Measurements from ENCODE around the gene NPBWR2.

NPBWR2 gene

DNA sequence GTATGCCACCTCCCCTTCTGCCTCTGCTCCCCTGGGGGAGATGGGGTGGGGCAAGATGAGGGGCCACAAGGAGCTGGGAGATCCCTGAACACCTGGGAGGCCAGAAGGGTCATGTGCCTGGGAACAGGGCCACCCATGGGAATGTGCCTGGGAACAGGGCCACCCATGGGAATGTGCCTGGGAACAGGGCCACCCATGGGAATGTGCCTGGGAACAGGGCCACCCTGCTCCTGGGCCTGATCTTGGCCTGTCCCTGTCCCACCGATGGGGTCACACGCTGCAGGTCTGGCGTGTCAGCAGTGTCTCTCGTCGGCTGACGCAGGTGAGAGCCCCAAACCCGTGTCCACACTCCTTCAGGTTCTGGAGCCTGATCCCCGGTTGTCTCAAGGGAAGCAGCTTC is 32.4 kb downstream of the NPBWR2 start:
- Histone ChIP-seq H3K27me3 (ENCODE audit: control insufficient read depth, insufficient read depth, low read length) (no peaks in the 10 kb centered on the region), H3K9me3 (ENCODE audit: control insufficient read depth, insufficient read depth, low read length) (no peaks in the 10 kb centered on the region), H3K4me1 (ENCODE audit: control insufficient read depth, insufficient read depth, low read length) (peaks cover 3% of the 10 kb centered on the region; the same call in 1 of the 2 replicates), H3K36me3 (ENCODE audit: control insufficient read depth, insufficient read depth, low read length) (no peaks in the 10 kb centered on the region; the same call in 1 of the 2 replicates), H3K9ac (ENCODE audit: low read depth, low read length) (no peak overlapping the region), H3K27ac (ENCODE audit: low read depth, low read length) (no peak overlapping the region), H3K4me3 (ENCODE audit: low read depth, low read length) (no peak overlapping the region)

DNA sequence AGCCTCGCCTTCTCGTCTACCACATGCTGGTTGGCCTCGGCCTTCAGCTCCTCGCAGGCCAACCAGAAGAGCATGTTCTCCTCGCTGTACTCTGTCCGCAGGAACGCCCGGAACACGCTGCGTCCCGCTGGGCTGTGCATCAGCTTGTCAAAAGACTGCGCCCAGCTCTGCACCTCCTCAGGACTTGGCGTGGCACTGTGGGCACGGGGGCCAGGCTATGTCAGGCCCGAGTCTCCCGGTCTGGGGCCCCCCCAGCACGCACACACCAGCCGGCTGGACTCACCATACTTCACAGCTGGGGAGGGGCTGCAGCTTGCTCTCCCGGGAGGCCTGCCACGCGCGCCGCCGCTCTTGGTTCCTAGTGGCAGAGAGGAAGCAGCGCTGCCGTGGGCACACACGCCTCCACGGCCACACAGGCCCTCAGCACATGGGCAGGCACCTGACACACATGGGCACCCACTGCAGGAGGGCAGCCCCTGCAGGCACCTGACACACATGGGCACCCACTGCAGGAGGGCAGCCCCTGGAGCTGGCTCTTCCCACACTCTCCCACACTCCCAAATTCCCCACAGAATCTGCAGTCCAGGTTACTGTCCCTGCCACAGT is 33.1 kb downstream of the NPBWR2 start:
- H3K27me3 ChIP-seq (ENCODE audit: control insufficient read depth, insufficient read depth, low read length), result no peaks in the 10 kb centered on the region
- H3K9me3 ChIP-seq (ENCODE audit: control insufficient read depth, insufficient read depth, low read length), result no peaks in the 10 kb centered on the region
- no peak overlapping the region for H3K27ac ChIP-seq (ENCODE audit: low read depth, low read length)
- H3K9ac ChIP-seq (ENCODE audit: low read depth, low read length), result no peak overlapping the region
- H3K4me3 ChIP-seq (ENCODE audit: low read depth, low read length), result no peak overlapping the region
- no peaks in the 10 kb centered on the region; the same call in 1 of the 2 replicates for H3K36me3 ChIP-seq (ENCODE audit: control insufficient read depth, insufficient read depth, low read length)
- H3K4me1 ChIP-seq (ENCODE audit: control insufficient read depth, insufficient read depth, low read length), result peaks cover 5% of the 10 kb centered on the region; the same call in 1 of the 2 replicates

DNA sequence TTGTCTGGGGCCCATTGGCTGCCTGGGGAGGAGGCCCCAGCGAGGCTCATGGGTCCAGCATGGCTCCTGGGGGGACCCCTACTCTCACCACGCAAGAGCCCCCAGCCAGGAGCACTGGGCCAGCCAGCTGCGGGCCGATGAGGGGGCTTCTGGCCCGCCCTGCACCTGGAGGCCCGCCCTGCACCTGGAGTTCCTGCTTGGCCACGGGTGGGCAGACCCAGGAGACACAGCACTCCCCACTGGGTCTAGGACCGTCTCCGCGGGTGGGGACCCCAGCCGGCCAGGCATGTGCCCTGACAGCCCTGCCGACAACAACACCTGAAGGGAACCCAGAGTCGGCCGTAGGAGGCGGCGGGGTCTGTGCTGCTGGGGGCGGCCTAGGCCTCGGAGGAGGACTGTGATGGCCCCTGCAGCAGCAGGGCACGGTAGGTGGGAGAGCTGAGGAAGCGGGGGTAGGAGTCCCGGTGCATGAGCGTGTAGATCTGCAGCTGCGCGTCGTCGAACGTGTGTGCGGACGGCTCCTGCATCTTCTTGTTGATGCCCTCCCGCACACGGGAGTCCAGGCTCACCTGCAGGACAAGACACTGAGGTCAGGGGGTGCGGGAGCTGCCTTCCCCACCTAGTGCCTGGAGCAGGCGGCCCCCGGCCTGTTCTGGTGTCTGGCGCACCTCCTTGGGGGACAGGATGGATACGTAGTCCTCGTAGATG is 33.7 kb downstream of the NPBWR2 start:
- Histone ChIP-seq H3K9me3 (ENCODE audit: control insufficient read depth, insufficient read depth, low read length) (no peaks in the 10 kb centered on the region), H3K27ac (ENCODE audit: low read depth, low read length) (no peak overlapping the region), H3K27me3 (ENCODE audit: control insufficient read depth, insufficient read depth, low read length) (no peaks in the 10 kb centered on the region), H3K4me3 (ENCODE audit: low read depth, low read length) (no peak overlapping the region), H3K36me3 (ENCODE audit: control insufficient read depth, insufficient read depth, low read length) (no peaks in the 10 kb centered on the region; the same call in 1 of the 2 replicates), H3K9ac (ENCODE audit: low read depth, low read length) (no peak overlapping the region), H3K4me1 (ENCODE audit: control insufficient read depth, insufficient read depth, low read length) (peaks cover 2% of the 10 kb centered on the region; the same call in 1 of the 2 replicates)

DNA sequence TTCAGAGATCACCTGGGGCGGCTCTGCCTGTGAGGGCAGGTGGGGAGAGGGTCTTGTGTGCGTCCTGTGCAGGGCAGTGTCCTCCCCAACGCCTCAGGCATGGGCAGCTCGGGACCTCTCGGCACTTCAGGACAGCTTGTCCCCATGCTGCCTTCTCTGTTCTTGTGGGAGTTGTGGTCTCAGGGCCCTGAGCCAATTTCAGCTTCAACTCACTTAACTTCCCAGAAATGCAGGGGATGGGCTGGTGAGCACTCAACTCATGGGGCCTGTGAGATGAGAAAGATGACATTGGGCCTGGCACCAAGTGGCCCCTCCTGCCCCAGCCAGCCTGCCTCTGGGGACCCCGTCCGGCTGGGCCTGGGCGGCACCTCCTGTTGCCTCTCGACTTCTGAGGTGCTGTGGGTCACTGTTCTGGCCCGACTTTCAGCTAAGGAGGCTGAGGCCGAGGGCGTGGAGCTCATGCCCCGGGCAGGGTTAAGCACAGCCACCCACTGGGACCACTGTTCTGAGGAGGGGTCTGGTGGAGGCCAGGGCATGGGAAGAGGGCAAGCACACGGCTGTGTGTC is 34.8 kb downstream of the NPBWR2 start:
- no peaks in the 10 kb centered on the region for H3K27me3 ChIP-seq (ENCODE audit: control insufficient read depth, insufficient read depth, low read length)
- H3K27ac ChIP-seq (ENCODE audit: low read depth, low read length), result no peak overlapping the region
- H3K36me3 ChIP-seq (ENCODE audit: control insufficient read depth, insufficient read depth, low read length), result no peaks in the 10 kb centered on the region; the same call in 1 of the 2 replicates
- H3K4me3 ChIP-seq (ENCODE audit: low read depth, low read length), result no peak overlapping the region
- H3K9ac ChIP-seq (ENCODE audit: low read depth, low read length), result no peak overlapping the region
- H3K4me1 ChIP-seq (ENCODE audit: control insufficient read depth, insufficient read depth, low read length), result peaks cover 2% of the 10 kb centered on the region; the same call in 1 of the 2 replicates
- no peaks in the 10 kb centered on the region for H3K9me3 ChIP-seq (ENCODE audit: control insufficient read depth, insufficient read depth, low read length)

DNA sequence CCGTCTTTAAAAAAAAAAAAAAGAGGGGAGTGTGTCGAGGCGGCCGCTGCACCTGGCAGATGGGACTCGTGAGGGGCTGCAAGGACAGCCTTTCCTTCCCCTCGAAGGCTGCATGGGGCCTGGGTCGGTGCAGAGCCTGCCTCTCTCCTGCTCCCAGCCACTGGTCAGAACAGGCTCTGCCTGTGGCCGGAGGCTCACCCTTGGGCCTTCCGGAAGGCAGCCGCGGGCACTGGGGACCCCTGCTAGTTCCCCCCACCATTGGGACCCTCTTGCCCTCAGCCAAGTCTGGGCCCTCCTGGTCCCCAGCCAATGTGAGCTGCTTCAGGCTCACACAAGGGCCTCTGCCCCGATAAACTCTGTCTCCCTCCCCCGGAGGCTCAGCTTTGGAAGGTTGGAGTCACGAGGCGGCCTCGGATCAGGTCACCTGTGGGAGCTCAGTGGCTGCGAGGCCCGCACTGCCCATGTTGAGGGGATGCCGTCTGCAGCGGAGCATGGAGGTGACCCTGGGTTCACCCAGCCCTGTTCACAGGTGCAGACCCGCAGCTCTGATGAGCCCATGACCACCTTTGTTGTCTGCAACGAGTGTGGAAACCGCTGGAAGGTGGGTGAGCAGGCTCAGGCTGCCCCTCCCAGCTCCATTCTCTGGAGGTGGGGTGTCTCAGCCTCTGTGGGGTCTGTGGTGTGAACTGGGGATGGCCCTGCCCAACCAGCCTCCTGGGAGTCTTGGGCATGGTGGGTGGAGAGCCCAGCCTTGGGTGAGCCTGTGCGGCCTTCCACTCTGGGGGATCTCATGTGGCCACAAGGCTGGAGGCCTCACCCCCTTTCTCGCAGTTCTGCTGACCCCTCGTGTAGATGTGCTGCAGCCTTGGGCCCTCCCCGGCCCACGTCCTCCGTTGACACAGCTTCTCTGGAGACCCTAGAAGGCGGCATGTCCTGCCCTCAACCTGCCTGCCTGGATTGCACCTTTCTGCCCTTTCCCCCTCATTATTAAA is 35.7 kb downstream of the NPBWR2 start:
- no peaks in the 10 kb centered on the region; the same call in 1 of the 2 replicates for H3K36me3 ChIP-seq (ENCODE audit: control insufficient read depth, insufficient read depth, low read length)
- peaks cover 2% of the 10 kb centered on the region; the same call in 1 of the 2 replicates for H3K4me1 ChIP-seq (ENCODE audit: control insufficient read depth, insufficient read depth, low read length)
- no peak overlapping the region for H3K9ac ChIP-seq (ENCODE audit: low read depth, low read length)
- no peaks in the 10 kb centered on the region for H3K27me3 ChIP-seq (ENCODE audit: control insufficient read depth, insufficient read depth, low read length)
- H3K27ac ChIP-seq (ENCODE audit: low read depth, low read length), result no peak overlapping the region
- no peaks in the 10 kb centered on the region for H3K9me3 ChIP-seq (ENCODE audit: control insufficient read depth, insufficient read depth, low read length)
- H3K4me3 ChIP-seq (ENCODE audit: low read depth, low read length), result no peak overlapping the region

DNA sequence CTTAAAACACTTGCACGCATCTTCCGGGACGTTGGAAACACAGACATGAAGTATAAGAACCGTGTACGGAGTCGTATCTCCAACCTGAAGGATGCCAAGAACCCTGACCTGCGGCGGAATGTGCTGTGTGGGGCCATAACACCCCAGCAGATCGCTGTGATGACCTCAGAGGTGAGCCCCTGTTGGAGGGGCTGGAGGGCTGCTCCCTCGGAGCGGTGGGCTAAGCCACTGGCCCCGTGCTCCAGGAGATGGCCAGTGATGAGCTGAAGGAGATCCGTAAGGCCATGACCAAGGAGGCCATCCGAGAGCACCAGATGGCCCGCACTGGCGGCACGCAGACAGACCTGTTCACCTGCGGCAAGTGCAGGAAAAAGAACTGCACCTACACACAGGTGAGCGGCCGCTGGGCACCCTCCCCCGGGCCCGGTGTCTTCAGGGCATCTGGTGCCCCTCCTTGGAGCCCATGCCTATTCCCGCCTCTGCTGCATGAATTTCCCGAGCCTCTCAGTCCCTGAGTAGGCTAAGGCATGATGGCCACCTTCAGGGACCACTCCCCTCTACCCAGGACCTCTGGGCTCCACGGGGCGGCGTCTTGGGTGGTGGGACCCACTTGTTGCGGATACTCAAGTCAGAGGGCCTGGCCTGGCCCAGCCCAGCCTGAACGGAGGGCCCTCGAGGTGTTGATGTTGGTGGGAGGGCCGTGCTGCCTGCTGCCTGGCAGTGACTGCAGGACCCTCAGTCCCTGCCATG is 36.9 kb downstream of the NPBWR2 start:
- Histone ChIP-seq H3K4me1 (ENCODE audit: control insufficient read depth, insufficient read depth, low read length) (peaks cover 10% of the 10 kb centered on the region; the same call in 1 of the 2 replicates), H3K36me3 (ENCODE audit: control insufficient read depth, insufficient read depth, low read length) (no peaks in the 10 kb centered on the region; the same call in 1 of the 2 replicates), H3K27me3 (ENCODE audit: control insufficient read depth, insufficient read depth, low read length) (no peaks in the 10 kb centered on the region), H3K4me3 (ENCODE audit: low read depth, low read length) (no peak overlapping the region), H3K9me3 (ENCODE audit: control insufficient read depth, insufficient read depth, low read length) (no peaks in the 10 kb centered on the region), H3K9ac (ENCODE audit: low read depth, low read length) (no peak overlapping the region), H3K27ac (ENCODE audit: low read depth, low read length) (no peak overlapping the region)

DNA sequence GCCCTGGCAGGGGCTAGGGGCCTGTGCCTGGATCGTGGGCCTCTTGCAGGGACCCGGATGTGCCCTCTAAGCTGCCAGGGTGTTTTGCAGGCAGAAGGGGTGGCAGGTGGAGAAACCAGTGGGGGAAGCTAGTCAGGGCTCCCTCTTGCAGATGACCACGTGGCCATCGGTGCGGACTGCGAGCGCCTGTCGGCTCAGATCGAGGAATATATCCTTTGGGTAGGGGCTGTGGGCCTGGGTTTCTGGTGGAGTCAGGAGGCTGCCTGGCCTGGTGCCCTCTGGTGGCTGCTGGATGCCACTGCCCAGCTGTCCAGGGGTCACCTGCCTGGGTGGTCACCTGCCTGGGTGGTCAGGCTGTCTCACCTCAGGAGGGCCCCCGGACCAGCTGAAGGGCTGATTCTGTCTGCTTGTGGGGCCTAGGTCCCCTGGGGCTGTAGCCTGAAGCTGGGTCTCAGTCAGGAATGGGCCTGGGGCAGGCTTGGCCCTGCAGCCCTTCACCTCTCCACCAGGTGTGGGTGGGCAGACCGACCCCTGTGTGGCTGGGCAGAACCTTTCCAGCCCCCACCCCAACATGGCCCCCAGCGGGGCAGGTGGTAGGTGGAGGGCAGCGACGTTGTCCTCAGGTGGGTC is 37.6 kb downstream of the NPBWR2 start:
- peaks cover 10% of the 10 kb centered on the region; the same call in 1 of the 2 replicates for H3K4me1 ChIP-seq (ENCODE audit: control insufficient read depth, insufficient read depth, low read length)
- no peaks in the 10 kb centered on the region for H3K9me3 ChIP-seq (ENCODE audit: control insufficient read depth, insufficient read depth, low read length)
- no peak overlapping the region for H3K9ac ChIP-seq (ENCODE audit: low read depth, low read length)
- H3K36me3 ChIP-seq (ENCODE audit: control insufficient read depth, insufficient read depth, low read length), result no peaks in the 10 kb centered on the region; the same call in 1 of the 2 replicates
- no peaks in the 10 kb centered on the region for H3K27me3 ChIP-seq (ENCODE audit: control insufficient read depth, insufficient read depth, low read length)
- no peak overlapping the region for H3K27ac ChIP-seq (ENCODE audit: low read depth, low read length)
- H3K4me3 ChIP-seq (ENCODE audit: low read depth, low read length), result no peak overlapping the region

DNA sequence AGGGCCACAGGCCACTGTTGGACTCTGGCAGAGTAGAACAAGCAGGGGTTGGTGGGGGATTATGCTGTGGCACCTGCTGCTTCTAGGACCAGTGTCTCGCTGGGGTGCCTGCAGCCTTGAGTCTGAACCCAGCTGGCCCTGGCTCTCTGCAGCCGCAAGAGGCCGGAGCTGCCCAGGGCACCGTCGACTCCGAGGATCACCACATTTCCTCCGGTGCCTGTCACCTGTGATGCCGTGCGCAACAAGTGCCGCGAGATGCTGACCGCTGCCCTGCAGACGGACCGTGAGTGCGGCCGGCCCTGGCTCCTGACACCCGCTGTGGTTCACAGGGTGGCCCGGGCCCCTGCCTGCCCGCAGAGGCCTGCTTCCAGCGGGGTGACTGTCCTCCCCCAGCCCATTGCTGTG is 38.2 kb downstream of the NPBWR2 start:
- Histone ChIP-seq H3K4me3 (ENCODE audit: low read depth, low read length) (no peak overlapping the region), H3K9me3 (ENCODE audit: control insufficient read depth, insufficient read depth, low read length) (no peaks in the 10 kb centered on the region), H3K9ac (ENCODE audit: low read depth, low read length) (no peak overlapping the region), H3K27me3 (ENCODE audit: control insufficient read depth, insufficient read depth, low read length) (no peaks in the 10 kb centered on the region), H3K36me3 (ENCODE audit: control insufficient read depth, insufficient read depth, low read length) (no peaks in the 10 kb centered on the region; the same call in 1 of the 2 replicates), H3K27ac (ENCODE audit: low read depth, low read length) (no peak overlapping the region), H3K4me1 (ENCODE audit: control insufficient read depth, insufficient read depth, low read length) (peaks cover 10% of the 10 kb centered on the region; the same call in 1 of the 2 replicates)

DNA sequence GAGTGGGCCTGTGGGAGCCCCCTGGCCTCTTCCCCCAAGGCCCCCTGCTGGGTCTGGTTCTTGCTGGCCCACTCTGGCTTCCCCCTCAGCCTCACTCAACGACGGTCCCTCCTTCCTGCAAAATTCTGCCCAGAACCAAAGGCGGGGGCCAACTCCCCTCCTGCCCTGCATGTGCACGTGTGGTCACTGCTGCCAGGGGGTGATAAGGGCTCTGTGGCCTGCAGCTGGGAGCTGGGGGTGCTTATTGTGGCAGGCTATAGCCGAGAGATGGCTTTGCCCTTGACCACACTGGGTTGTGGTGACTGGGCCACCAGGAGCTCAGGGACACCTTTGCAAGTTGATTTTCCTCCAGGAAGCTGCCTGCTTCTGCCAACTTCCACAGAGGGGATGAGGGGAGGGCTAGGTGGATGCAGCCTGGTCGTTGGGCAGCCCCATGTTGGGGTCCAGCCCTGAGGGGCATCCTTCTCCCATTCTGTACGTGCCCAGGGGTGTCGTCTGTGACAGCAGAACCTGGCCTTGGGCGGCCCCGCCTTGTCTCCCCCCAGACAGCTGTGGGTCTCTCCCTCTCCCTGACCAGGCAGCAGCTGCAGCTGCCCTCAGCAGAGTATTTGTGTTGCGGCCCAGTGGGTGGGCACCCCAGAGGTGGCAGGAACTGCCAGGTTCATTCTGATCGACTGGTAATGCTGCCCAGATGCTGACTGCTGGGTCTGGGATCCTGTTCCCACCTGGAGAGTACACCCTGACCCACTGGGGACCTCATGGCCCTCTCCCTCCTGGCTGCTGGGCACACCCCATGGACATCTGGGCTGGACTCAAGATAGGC is 38.8 kb downstream of the NPBWR2 start:
- H3K9me3 ChIP-seq (ENCODE audit: control insufficient read depth, insufficient read depth, low read length), result no peaks in the 10 kb centered on the region
- H3K27me3 ChIP-seq (ENCODE audit: control insufficient read depth, insufficient read depth, low read length), result no peaks in the 10 kb centered on the region
- no peak overlapping the region for H3K9ac ChIP-seq (ENCODE audit: low read depth, low read length)
- H3K4me3 ChIP-seq (ENCODE audit: low read depth, low read length), result no peak overlapping the region
- no peak overlapping the region for H3K27ac ChIP-seq (ENCODE audit: low read depth, low read length)
- H3K4me1 ChIP-seq (ENCODE audit: control insufficient read depth, insufficient read depth, low read length), result peaks cover 10% of the 10 kb centered on the region; the same call in 1 of the 2 replicates
- H3K36me3 ChIP-seq (ENCODE audit: control insufficient read depth, insufficient read depth, low read length), result no peaks in the 10 kb centered on the region

Measured in HUES48 (cell line).